HepG2 (cell line): ENCODE data around the gene KLHDC8B. TPM values are rescaled to one million over a fixed set of nuclear protein-coding genes. Genes with fewer than 3 reads are reported as not detected.
A peak's percentile ranks its signal among the peaks of the same experiment; 100 is the strongest.

ENCODE experiments used
- ARHGAP35 ChIP-seq: sonication (generic); formaldehyde crosslinking; IDR thresholded peaks from 2 replicates; pipeline ENCODE4 v1.9.0; 2022; ENCODE audit warnings: mild to moderate bottlenecking, inconsistent platforms, moderate library complexity, missing genetic modification reagents, borderline replicate concordance
- ATF2 ChIP-seq: sonication (generic); formaldehyde crosslinking; IDR thresholded peaks from 2 replicates; pipeline ENCODE4 v1.4.0; 2020; ENCODE audit warnings: missing genetic modification reagents
- ATF4 ChIP-seq, 2 experiments: fragments of 450-650 bp in 1 of 2; sonication (generic) in 1 of 2; formaldehyde crosslinking; IDR thresholded peaks; 2 replicates each; pipeline versions ENCODE4 v1.5.0 to v1.8.0; 2020 to 2022; ENCODE audit warnings: mild to moderate bottlenecking in 1 of 2, missing genetic modification reagents in 1 of 2
- HNF1B ChIP-seq: sonication (generic); formaldehyde crosslinking; IDR thresholded peaks from 2 replicates; pipeline ENCODE4 v1.5.1; 2020; ENCODE audit warnings: mild to moderate bottlenecking, moderate library complexity, missing genetic modification reagents
- SIN3B ChIP-seq: fragments of 150-350 bp; IDR thresholded peaks from 2 replicates; pipeline ENCODE4 v1.6.1; 2014; ENCODE audit warnings: low read length
- ZBTB40 ChIP-seq, 2 experiments: fragments of 450-650 bp in 1 of 2; sonication (generic) in 1 of 2; formaldehyde crosslinking in 1 of 2; IDR thresholded peaks; 2 replicates each; pipeline versions ENCODE4 v1.6.1 to v1.8.0; 2016 to 2022; ENCODE audit warnings: antibody characterized with exemption in 1 of 2, mild to moderate bottlenecking in 1 of 2, missing genetic modification reagents in 1 of 2
- ZBTB7B ChIP-seq: sonication (generic); formaldehyde crosslinking; IDR thresholded peaks from 2 replicates; pipeline ENCODE4 v1.4.0; 2020; ENCODE audit warnings: missing genetic modification reagents
- ZFAT ChIP-seq: sonication (generic); formaldehyde crosslinking; conservative IDR thresholded peaks from 2 replicates; pipeline ENCODE4 v1.8.1; 2023; ENCODE audit warnings: missing genetic modification reagents, inconsistent platforms
- ZNF512B ChIP-seq: sonication (generic); formaldehyde crosslinking; IDR thresholded peaks from 2 replicates; pipeline ENCODE4 v1.5.1; 2020; ENCODE audit warnings: missing genetic modification reagents, mild to moderate bottlenecking, borderline replicate concordance
- polyA plus RNA-seq, 8 experiments: library from polyadenylated mRNA; depleted of rRNA in 3 of 8; stranded (reverse) in 7 of 8; unstranded in 1 of 8; fragments of >200 nt; fragmentation: Illumina TruSeq in 4 of 8; extraction: Trizol in 4 of 8; gene quantifications; 2 replicates each; pipeline versions ENCODE4 v1.2.1 to v1.2.3, GENCODE V29; 2011 to 2016; ENCODE audit warnings: low read depth in 4 of 8, missing spikeins in 1 of 8, mixed read lengths in 1 of 8; ENCODE audit not compliant: insufficient read depth in 1 of 8
- total RNA-seq, 5 experiments: library from RNA; depleted of rRNA; stranded (reverse); fragments of >200 nt; fragmentation: Illumina TruSeq; extraction: Trizol; gene quantifications; 2 replicates each; pipeline ENCODE4 v1.2.3, GENCODE V29; 2016; ENCODE audit warnings: low read depth in 1 of 5

Gene KLHDC8B
- total and polyA plus RNA-seq, 2 of the 13 experiments (the other 11 are each of a cell fraction or from before 2014, with no cell fraction given) = 17.2 to 17.8 TPM

- TF ChIP-seq ZNF512B (no peak), ZFAT (no peak), HNF1B (CRISPR knock-in tag) (peak; percentile 48; the same call in 1 of the 2 replicates), ATF4 (CRISPR knock-in tag; IDR thresholded peaks at IDR 0.05) (no peak), ZBTB7B (CRISPR knock-in tag) (peak; percentile 89), ZBTB40 (IDR thresholded peaks at IDR 0.05) (peak; percentile 74), ZBTB40 (CRISPR knock-in tag; IDR thresholded peaks at IDR 0.05) (no peak), ARHGAP35 (CRISPR knock-in tag) (peak; percentile 49; the same call in 1 of the 2 replicates), ATF2 (CRISPR knock-in tag) (no peak; the same call in none of the 2 replicates), SIN3B (no peak)
Observed at GRCh38 chr3:49165771-49166751, 5.3 kb upstream of the KLHDC8B start, which contains the start of gene CCDC71 (continued).
